Stimulated activated CD4-positive, alpha-beta T cell treated with anti-CD3 and anti-CD28 coated beads, Interleukin-12 subunit alpha, Interleukin-12 subunit beta, amount 100 ng/mL, for 4 hours (primary cell): ENCODE results near the gene EP300.

ENCODE experiments used
- DNase-seq: peaks from one replicate; pipeline ENCODE4 v3.0.0-alpha.2; 2020

Gene EP300

DNA sequence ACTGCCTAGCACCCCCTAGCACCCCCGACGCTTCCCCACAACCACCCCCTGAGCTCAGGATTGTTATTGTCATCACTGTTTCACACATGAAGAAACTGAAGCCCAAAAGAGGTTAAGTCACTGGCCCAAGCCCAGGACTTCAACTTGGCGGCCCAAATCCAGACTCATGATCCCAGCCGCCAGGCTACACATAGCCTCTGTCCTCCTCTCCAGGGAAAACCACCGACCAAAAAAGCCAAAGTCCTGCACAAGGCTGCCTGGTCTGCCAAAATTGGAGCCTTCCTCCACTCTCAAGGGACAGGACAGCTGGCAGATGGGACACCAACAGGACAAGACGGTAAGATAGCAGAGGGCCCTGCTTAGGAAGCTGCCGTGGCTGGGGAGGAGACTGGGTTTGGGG, 123.5 kb downstream of the EP300 start:
- DNase-seq, result no peak

DNA sequence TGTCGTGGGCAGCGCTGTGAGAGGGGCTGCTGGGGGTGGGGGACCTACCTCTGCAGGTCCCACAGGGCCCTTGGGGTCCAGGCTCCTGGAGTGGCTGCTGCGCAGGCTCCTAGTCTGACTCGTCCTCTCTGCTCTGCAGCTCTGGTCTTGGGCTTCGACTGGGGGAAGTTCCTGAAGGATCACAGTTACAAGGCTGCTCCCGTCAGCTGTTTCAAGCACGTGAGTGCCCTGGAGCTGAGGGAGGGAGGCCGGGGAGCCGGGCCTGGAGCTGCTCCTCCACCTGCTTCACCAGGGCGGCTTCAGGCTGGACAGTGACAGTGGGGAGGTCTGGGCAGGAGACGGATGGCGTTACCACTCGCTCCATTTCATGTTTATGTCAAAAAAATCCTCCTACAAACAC, 124.6 kb downstream of the EP300 start:
- no peak for DNase-seq

DNA sequence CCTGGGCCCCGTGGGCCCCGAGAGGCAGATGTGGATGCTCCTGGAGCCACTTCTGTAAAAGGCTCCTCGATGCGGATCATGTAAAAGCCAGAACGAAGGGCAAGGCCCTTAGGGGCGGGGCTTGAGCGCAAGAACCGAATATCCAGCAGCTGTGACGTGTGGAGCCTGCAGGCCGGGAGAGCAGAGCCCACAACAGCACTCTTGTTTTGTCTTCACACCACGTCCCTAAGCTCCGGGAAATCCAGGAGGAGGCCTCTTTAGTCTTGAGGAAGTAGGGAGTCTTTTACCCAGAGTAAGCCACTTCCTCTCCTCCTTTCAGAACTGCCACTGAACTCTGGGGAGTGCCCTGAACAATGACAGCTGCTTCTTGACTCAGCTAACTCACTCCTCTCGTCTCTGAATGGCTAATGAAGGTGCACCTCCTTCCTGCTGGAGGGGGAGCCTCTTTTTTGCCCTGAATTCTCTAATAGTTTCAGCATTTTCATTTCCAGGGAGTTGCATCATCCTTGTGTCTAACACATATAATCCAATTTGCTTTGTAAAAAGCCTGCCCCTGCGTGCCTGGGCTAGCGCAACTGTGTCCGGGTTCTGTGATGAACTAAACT, 125.3 kb downstream of the EP300 start:
- DNase-seq, result peak; percentile 23

DNA sequence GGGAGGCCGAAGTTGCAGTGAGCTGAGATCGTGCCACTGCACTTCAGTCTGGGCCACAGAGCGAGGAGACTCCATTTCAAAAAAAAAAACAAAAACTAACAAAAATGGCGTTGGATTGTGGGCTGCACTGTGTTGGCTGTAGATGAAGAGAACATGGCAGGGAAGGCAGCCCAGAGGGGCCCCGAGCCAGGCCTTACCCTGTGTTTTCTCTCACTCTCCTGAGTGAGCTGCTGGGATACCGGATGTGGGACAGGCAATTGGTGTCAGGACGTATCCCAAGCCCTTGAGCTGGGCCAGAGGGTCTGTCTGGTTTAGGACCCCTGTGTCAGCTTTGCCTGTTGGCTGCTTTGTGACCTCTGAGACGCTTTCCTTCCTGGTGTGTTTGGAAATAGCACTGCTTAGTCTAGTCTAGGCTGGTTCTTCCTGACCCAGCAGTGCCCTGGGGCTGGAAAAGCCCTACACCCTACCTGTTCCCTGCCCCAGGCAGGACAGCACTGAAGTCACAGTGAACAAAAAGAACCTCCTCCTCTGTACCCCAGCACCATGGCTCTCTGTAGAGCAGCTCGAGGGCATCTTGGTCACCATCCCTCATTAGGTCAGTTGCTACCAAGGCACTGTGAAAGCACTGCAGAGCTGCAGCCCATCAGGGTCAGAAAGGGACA, 130.6 kb downstream of the EP300 start:
- no peak for DNase-seq

DNA sequence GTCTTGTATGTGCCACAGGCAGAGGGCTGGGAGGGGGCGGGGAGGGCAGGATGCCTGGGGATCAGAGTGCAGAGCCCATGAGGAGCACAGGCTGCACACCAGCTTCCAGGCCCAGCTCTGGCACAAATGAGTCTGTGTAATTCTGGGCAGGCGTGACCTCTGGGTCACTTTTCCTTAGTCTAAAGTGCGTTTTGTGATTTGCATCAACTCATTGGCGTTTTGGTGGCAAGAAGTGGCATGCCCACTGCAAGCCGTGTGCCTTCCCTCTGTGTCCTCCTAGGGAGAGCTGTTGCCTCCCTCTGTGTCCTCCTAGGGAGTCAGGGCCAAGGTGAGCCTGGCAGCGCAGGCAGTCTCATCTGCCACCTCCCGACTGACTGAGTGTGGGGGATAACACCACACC, 131.1 kb downstream of the EP300 start:
- DNase-seq, result no peak

DNA sequence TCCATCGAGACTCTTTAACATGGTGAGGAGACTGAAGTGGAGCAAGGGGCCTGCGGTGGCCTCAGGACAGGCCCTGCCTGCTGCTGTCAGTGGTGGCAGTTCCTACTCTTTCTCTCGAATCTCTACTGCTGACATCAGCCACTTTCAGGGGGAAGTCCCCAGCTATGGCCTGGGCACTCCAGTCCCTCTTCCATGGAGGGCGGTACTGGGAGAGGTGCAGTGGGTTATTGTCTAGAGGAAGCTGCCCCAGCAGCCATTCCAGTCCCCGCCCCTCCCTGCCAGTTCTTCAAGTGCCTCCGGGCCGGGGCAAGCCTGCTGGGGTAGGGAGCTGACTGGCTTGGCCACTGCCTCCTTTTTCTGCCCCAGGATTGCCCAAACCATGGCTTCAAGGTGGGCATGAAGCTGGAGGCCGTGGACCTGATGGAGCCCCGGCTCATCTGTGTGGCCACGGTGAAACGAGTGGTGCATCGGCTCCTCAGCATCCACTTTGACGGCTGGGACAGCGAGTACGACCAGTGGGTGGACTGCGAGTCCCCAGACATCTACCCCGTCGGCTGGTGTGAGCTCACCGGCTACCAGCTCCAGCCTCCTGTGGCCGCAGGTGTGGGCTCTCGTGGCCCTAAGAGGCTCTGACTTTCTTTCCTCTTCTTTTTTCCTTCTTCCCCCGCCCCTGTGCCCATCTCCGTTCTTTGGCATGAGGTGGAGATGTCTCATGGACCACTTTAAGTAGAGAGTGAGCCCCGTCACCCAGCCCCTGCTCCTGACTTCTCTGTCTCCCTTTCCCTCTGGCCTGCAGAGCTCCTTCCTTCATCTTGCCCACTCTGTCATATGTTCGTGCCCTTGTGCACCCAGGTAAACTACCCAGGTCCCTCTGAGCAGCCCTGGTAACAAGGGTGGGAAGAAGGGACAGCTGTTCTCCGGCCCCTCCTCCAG, 134.6 kb downstream of the EP300 start:
- no peak for DNase-seq

DNA sequence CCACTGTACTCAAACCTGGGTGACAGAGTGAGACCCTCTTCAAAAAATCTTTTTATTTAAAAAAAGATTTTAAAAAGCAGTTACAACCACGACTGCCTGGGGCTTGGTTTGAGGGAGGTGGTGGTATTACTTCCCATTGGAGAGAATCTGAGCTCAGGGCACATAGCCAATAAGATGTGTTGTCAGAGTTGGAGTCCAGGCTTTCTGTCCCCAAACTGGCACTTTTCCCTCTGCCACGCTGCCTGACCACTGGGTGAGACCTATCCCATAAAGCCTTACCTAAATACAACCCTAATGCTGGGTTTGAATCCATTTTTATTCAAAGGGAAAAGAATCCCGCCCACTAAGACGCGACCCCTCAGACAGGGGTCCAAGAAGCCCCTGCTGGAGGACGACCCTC, 136.8 kb downstream of the EP300 start:
- no peak for DNase-seq
